Hematopoietic multipotent progenitor cell (in vitro differentiated cells): ENCODE measurements around the gene FADS3. TPM values are rescaled to one million over a fixed set of nuclear protein-coding genes. Genes with fewer than 3 reads are reported as not detected.

Source experiments
- DNase-seq, 3 donors: peaks; one replicate each; pipeline ENCODE4 v3.0.0-alpha.2; 2011 to 2015; ENCODE audit warnings: low read depth in 2 of 3, low spot score in 2 of 3
- total RNA-seq: library from RNA; depleted of rRNA; stranded (reverse); fragments of >200 nt; gene quantifications from one replicate; pipeline ENCODE4 v1.2.3, GENCODE V29; 2012

Gene FADS3
- total RNA-seq, 1 donor, result 52.2 TPM

GRCh38 chr11:61914471-61915171 lies 23.3 kb upstream of the FADS3 start:
- DNase-seq, result no peak

GRCh38 chr11:61913699-61914395 lies 22.5 kb upstream of the FADS3 start:
- no peak for DNase-seq

GRCh38 chr11:61912991-61913698 lies 21.8 kb upstream of the FADS3 start:
- no peak for DNase-seq

- DNase-seq, result peak in 1 of 3 donors; percentile 72
Measured at GRCh38 chr11:61912530-61912898, 21.2 kb upstream of the FADS3 start.

GRCh38 chr11:61911701-61912529 lies 20.6 kb upstream of the FADS3 start:
- no peak for DNase-seq

GRCh38 chr11:61911128-61911700 lies 19.9 kb upstream of the FADS3 start:
- DNase-seq, result no peak

- DNase-seq, result no peak
Measured at GRCh38 chr11:61910187-61911127, 19.1 kb upstream of the FADS3 start.

GRCh38 chr11:61908730-61909316 lies 17.5 kb upstream of the FADS3 start:
- DNase-seq, result no peak

GRCh38 chr11:61907871-61908729 lies 16.8 kb upstream of the FADS3 start:
- DNase-seq, result no peak

- no peak for DNase-seq
Measured at GRCh38 chr11:61907282-61907681, 15.9 kb upstream of the FADS3 start.

- DNase-seq, result no peak
Measured at GRCh38 chr11:61906522-61906909, 15.2 kb upstream of the FADS3 start.

- DNase-seq, result no peak
Measured at GRCh38 chr11:61905801-61906521, 14.6 kb upstream of the FADS3 start.

- no peak for DNase-seq
Measured at GRCh38 chr11:61905067-61905696, 13.8 kb upstream of the FADS3 start.

- peak in 2 of 3 donors; percentile 39 to 49 for DNase-seq
Measured at GRCh38 chr11:61904539-61905048, 13.2 kb upstream of the FADS3 start.

- DNase-seq, result no peak
Measured at GRCh38 chr11:61903845-61904244, 12.5 kb upstream of the FADS3 start.

- DNase-seq, result no peak
Measured at GRCh38 chr11:61902313-61902712, 11.0 kb upstream of the FADS3 start.

- no peak for DNase-seq
Measured at GRCh38 chr11:61901397-61901796, 10.1 kb upstream of the FADS3 start.
